ENCODE data around the gene PRR16.

The PRR16 gene

GRCh38 chr5:120604884-120605283 lies 140.8 kb downstream of the PRR16 start:
- no peak for TF ChIP-seq CTCF (IDR thresholded peaks at IDR 0.05; ENCODE audit: insufficient read depth, low read length, poor library complexity, severe bottlenecking)
- H3K4me3 ChIP-seq (replicated peaks; ENCODE audit: low read depth, low read length) = no peak overlapping the region
- H3K36me3 ChIP-seq (ENCODE audit: control insufficient read depth, insufficient read depth, low read length) = no peaks in the 10 kb centered on the region
- DNase-seq (ENCODE audit: extremely low read depth, insufficient read length) = no peak
- H3K27me3 ChIP-seq (replicated peaks; ENCODE audit: control insufficient read depth, insufficient read depth, low read length) = no peaks in the 10 kb centered on the region

DNA sequence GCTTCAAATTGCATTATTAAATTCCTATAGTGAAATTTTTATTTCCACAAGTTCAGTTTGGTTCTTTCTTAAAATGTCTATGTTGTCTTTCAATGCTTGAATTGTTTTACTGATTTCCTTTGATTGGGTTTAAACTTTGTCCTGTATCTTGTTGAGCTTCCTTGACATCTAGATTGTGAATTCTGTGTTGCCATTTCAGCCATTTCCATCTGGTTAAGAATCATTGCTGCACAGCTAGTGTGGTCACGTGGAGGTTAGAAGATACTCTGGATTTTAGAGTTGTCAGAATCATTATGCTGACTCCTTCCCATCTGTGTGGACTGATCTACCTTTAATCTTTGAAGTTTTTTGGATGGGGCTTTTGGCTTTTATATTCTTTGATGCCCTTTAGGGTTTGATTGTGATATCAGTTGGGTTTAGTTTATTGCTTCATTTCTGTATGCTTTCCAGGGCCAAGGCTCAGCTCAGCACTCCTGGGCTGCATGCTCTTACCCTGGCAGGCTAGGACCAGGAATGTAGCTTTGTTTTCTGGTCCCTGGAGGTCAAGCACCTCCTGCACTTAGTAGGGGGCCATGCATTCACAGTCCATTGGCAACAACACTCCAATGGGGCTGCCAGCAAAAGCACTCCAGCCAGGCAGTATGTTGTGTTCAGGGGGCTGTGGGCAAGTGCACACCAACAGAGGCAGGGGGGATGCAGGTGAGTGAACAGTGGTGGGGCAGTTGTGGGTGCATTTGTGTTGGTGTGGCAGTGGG lies 141.4 kb downstream of the PRR16 start:
- TF ChIP-seq CTCF (IDR thresholded peaks at IDR 0.05; ENCODE audit: insufficient read depth, low read length, poor library complexity, severe bottlenecking) = no peak
- no peak overlapping the region for H3K4me3 ChIP-seq (replicated peaks; ENCODE audit: low read depth, low read length)
- DNase-seq (ENCODE audit: extremely low read depth, insufficient read length) = no peak
- no peaks in the 10 kb centered on the region for H3K36me3 ChIP-seq (ENCODE audit: control insufficient read depth, insufficient read depth, low read length)
- no peaks in the 10 kb centered on the region for H3K27me3 ChIP-seq (replicated peaks; ENCODE audit: control insufficient read depth, insufficient read depth, low read length)

DNA sequence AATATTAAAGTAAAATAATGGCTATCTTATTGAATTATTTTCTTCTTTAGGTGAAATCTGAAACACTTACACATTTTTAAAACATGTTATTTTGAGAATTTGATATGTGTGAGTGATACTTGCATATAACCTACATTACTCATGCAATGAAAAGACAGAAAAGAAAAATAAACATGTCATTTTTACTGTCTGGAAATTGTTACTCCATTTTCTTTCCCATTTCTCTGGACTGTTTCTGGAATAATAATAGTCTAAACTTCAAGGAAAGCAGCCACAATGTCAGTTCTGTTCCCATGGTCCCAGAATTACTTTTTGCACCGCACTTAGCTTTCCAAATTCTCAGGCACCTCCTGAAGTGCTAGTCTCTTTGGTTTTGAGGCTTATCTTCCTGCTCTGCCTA lies 145.5 kb downstream of the PRR16 start:
- no peak for TF ChIP-seq CTCF (IDR thresholded peaks at IDR 0.05; ENCODE audit: insufficient read depth, low read length, poor library complexity, severe bottlenecking)
- Histone ChIP-seq H3K27me3 (replicated peaks; ENCODE audit: control insufficient read depth, insufficient read depth, low read length) (no peaks in the 10 kb centered on the region), H3K4me3 (replicated peaks; ENCODE audit: low read depth, low read length) (no peak overlapping the region), H3K36me3 (ENCODE audit: control insufficient read depth, insufficient read depth, low read length) (no peaks in the 10 kb centered on the region)
- no peak for DNase-seq (ENCODE audit: extremely low read depth, insufficient read length)

DNA sequence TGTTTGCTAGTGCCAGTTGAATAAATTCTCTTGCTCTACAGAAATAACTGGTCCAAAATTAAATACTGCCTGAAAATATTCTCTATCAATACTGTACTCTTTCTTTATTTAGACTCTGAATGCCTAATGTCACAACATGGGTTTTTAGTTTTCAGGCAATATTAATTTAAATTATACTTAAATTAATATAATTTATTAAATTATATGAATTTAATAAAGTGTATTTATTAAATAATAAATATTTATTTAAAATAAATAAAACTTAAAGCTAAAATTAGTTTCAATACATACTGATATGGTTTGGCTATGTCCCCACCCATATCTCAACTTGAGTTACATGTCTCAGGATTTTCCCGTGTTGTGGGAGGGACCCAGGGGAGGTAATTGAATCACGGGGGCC lies 146.0 kb downstream of the PRR16 start:
- TF ChIP-seq CTCF (IDR thresholded peaks at IDR 0.05; ENCODE audit: insufficient read depth, low read length, poor library complexity, severe bottlenecking) = no peak
- Histone ChIP-seq H3K4me3 (replicated peaks; ENCODE audit: low read depth, low read length) (no peak overlapping the region), H3K27me3 (replicated peaks; ENCODE audit: control insufficient read depth, insufficient read depth, low read length) (no peaks in the 10 kb centered on the region), H3K36me3 (ENCODE audit: control insufficient read depth, insufficient read depth, low read length) (no peaks in the 10 kb centered on the region)
- no peak for DNase-seq (ENCODE audit: extremely low read depth, insufficient read length)

DNA sequence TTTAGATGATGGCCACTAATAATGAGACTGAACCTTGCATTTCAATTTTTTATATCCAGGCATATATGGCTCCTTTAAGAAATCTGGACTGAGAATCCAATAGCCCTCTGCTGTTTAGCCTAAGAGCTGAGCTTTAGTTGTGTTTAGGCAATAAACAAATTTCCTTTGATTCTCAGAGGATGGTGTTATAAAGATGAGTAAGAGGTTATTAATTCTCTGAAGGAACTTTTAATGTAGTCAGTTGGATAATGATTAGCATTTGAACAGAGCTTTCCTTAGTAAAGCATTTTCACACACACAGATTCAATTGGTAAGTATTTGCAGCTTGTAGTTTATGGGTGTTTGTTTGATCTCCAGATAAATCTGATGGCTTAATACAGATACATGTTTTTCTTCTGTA lies 149.6 kb downstream of the PRR16 start:
- Histone ChIP-seq H3K4me3 (replicated peaks; ENCODE audit: low read depth, low read length) (no peak overlapping the region), H3K27me3 (replicated peaks; ENCODE audit: control insufficient read depth, insufficient read depth, low read length) (no peaks in the 10 kb centered on the region), H3K36me3 (ENCODE audit: control insufficient read depth, insufficient read depth, low read length) (no peaks in the 10 kb centered on the region)
- no peak for DNase-seq (ENCODE audit: extremely low read depth, insufficient read length)
- TF ChIP-seq CTCF (IDR thresholded peaks at IDR 0.05; ENCODE audit: insufficient read depth, low read length, poor library complexity, severe bottlenecking) = no peak
